ENCODE results near the gene GGT5.

- TF ChIP-seq CTCF (conservative IDR thresholded peaks at IDR 0.05 in 1 of 2, IDR thresholded peaks at IDR 0.05 in 1 of 2; ENCODE audit: low read depth in 1 of 2, low read length in 2 of 2): no peak
- no peak for TF ChIP-seq EZH2 (IDR thresholded peaks at IDR 0.05; ENCODE audit: low read length, missing control alignments)
Measured at GRCh38 chr22:24231706-24232105, 13.2 kb downstream of the GGT5 start.

Data from fibroblast of lung (primary cell).